Globus pallidus (tissue), 1 donor: Measurements from ENCODE around the gene MRM3.
"Not testable (repeated sequence)": the region's sequence is repeated elsewhere in the genome, so short reads cannot be mapped to it uniquely, and the experiment has no call there.

Experiments
- DNase-seq: peaks from one replicate; pipeline ENCODE4 v3.0.0-alpha.2; 2015; ENCODE audit warnings: low spot score

Gene MRM3

DNA sequence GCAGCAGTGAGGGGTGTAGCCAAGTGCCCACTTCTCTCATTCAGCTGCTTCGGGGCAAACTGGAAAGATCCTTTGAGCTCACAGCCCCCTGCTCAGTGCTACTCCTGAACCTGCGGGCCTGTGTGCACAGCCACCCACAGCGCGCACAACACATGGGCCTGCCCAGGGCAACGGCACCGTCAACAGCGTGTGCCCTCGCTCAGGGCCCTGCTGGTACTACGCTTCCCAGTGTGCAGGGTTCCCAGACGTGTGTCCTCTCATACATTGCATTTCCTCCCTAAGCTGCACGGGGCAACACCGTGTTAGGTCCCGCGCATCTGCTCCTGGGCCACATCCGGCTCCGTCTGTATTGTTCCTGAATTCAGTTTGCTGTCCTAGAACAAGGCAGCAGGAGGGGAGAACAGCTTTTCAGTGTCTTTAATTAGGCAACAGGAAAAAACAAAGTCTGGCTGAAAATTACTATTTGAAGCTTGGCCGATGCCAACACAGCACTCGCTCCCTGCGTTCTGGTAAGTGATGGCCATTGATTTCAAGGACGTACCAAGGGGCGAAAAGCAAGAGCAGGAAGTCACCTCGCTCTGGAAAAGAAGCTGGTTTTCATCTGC lies 15.2 kb downstream of the MRM3 start:
- no peak for DNase-seq

GRCh38 chr17:798246-798645 lies 16.1 kb downstream of the MRM3 start:
- DNase-seq, result no peak

GRCh38 chr17:799261-799660 lies 17.1 kb downstream of the MRM3 start:
- no peak for DNase-seq

DNA sequence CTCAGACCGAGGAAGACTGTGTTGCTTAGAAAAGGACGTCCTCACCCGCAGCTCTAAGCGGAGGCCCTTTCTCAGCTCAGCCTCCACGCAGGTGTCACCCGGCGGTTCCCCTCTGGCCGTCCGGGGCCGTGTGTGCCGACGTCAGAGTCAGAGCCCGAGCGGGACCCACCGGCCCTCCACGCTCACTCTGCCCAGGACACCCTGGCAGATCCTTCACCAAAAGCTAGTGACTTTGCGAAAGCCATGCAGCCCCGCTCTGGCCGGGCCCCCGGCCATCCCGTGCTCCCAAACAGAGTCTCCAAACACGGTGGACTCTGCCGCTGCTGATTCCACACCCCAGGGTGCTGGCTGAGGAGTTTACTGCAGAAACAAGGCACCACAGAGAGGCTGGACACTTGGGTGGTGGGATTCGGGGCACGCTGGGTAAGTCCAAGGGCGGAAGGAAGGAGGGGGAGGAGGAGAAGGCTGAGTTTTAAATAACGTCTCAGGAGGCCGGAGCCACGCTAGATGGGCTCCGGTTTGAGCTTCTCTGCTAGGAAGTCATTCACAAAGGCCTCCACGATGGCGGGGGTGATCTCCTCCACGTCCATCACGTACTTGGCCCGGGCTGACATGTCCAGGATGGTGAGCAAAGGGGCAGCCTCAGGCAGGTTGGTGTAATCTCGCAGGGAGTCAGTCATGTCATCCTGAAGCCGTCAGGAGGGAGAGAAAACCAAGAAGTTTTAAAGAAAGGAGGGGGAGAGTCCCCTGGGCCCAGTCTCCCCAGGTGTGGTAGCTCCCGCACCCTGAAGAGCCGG lies 18.5 kb downstream of the MRM3 start:
- DNase-seq, result no peak

GRCh38 chr17:801660-802059 lies 19.5 kb downstream of the MRM3 start:
- DNase-seq, result no peak

DNA sequence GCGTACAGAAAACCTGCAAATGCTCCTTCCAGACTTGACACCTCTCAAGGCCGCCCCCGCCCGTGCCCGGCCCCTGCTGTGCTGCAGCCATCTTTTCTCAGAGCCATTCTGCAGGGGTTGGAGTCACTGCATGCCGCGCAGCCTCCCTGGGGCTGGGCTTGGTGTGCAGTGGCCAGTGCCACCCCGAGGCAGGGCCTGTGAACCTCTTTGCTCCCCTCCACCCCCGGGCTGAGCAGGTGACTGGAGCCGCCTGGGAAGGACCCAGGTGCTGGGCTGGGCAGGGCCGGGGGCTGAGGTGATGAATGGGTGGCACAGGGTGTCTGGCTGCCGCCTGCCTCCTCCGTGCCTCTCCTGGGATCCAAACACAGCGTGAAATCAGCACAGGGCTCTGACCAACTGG lies 20.3 kb downstream of the MRM3 start:
- no peak for DNase-seq

- DNase-seq, result no peak
Observed at GRCh38 chr17:802901-803881, 21.0 kb downstream of the MRM3 start.

- no peak for DNase-seq
Observed at GRCh38 chr17:804541-805435, 22.6 kb downstream of the MRM3 start.

DNA sequence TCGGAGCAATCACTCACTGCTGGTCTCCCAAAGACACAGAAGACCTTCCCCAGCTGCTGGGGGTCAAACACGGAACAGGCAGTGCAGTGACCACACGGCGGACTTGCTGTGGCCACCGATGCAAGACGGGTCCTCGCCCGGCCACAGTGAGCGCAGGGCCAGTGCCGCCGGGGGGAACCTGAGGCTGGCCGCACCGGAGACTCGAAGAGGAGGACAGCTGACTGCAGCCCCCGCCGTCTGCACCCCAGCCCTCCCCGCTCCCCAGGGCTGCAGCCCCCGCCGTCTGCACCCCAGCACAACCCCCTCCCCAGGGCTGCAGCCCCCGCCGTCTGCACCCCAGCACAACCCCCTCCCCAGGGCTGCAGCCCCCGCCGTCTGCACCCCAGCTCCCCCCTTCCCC lies 23.7 kb downstream of the MRM3 start:
- DNase-seq, result not testable (repeated sequence)

- no peak for DNase-seq
Observed at GRCh38 chr17:806346-806745, 24.2 kb downstream of the MRM3 start.

- no peak for DNase-seq
Observed at GRCh38 chr17:806781-807522, 24.8 kb downstream of the MRM3 start.

- no peak for DNase-seq
Observed at GRCh38 chr17:807523-808294, 25.6 kb downstream of the MRM3 start.

DNA sequence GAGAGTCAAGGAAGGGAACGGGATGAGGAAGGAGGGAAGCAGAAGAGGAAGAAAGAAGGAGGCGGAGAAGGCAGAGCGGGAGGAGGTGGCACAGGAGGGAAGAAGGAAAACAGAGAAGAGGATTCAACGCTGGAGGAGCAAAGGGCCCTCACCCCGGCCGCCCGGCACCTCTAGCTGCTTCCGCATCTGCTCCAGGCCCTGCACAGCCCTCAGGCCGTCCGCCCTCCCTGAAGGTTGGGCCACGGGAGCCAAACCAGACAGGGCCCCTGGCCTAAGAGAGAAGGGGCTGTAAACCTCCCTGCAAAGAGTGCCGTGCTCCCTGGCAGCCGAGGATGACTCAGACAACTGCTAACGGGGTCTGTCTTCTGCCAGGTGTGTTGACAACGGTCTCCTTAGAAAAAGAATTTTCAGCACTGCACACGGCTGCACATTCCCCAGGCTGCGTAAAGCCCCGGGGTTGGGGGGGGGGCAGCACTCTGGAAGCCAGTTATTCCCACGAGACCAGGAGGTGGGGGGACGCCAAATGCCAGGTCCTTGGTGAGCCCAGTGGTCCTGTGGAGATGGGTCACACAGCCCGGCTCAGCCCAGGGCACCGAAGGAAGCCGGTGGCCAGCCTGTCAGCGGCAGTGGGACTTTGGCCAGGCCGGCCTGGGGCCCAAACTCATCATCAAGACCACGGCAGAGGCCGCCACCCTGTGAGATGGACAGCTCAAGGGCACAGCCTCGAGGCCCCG lies 29.1 kb downstream of the MRM3 start:
- no peak for DNase-seq

GRCh38 chr17:812638-813204 lies 30.6 kb downstream of the MRM3 start:
- no peak for DNase-seq

DNA sequence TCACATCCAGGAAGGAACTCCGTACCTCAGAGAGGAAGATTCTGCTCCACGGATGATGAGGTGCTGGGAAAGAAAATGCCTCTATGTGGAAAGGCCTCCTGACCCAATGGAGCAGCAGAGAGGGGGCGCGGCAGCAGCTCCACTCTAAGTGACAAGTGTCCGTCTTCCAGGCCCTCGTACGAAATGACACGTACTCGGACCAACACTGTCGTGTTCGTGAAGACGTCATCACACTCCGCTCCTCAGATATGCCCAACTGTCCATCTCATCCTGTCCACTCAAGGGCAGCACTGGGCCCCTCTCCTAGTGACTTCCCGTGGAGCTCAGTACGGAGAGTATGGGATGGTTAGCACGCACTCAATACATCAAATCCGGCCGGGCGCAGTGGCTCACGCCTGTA lies 32.2 kb downstream of the MRM3 start:
- no peak for DNase-seq

DNA sequence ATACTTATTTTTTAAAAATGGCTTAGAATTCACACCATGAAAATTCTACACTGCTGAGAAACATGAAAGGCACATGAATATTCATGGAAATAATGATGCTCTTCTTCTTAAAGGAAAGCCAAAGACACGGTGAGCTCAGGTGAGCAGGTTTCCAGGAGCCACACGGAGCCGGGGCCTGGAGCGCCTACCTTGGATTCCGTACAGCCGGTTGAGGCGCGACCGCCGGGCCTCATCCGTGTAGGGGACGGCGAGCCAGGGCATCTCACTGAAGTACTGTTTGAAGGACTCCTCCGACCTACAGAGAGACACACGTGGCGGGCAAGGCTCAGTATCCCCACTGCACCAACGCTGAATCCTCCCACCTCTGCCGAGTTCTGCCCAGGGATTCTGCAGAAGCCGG lies 37.1 kb downstream of the MRM3 start:
- DNase-seq, result no peak

DNA sequence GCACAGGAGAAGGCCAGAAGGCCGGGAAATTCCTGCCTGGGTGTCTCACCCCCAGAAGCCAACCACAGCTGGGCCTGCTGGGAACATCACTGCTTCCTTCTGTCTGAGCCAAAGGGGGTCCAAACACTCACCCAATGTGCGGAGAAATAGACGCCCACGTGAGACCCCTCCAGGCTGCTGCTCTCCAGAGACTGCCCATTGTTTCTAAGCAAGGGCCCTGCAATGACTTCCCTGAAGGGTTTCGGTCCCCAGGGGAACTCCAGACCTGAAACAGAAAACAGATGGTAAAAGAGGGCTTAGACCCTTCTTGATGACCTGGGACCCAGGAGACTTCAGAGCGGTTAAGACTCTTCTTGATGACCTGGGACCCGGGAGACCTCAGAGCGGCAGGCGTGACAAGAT lies 41.3 kb downstream of the MRM3 start:
- no peak for DNase-seq

- DNase-seq, result no peak
Observed at GRCh38 chr17:824378-824777, 42.2 kb downstream of the MRM3 start.

- no peak for DNase-seq
Observed at GRCh38 chr17:825216-825615, 43.1 kb downstream of the MRM3 start.
